Inflammatory macrophage treated with lipopolysaccharide for 1 hour (primary cell): ENCODE data around the gene PCDH1.

Experiments
- DNase-seq, 2 donors: peaks; one replicate each; pipeline ENCODE4 v3.0.0-alpha.2; 2020 to 2022

PCDH1 gene

GRCh38 chr5:141852448-141852847 lies 25.8 kb downstream of the PCDH1 start:
- DNase-seq: no peak

- DNase-seq: no peak
Measured at GRCh38 chr5:141851195-141851874, 26.9 kb downstream of the PCDH1 start.

GRCh38 chr5:141850786-141851185 lies 27.4 kb downstream of the PCDH1 start:
- no peak for DNase-seq

GRCh38 chr5:141850244-141850768 lies 27.9 kb downstream of the PCDH1 start:
- DNase-seq: no peak

- DNase-seq: peak; percentile 41 to 56
Measured at GRCh38 chr5:141849415-141850243, 28.6 kb downstream of the PCDH1 start.

- no peak for DNase-seq
Measured at GRCh38 chr5:141848744-141849414, 29.3 kb downstream of the PCDH1 start.

GRCh38 chr5:141846031-141846430 lies 32.2 kb downstream of the PCDH1 start:
- no peak for DNase-seq

GRCh38 chr5:141845371-141845851 lies 32.8 kb downstream of the PCDH1 start:
- DNase-seq: no peak

- DNase-seq: no peak
Measured at GRCh38 chr5:141844414-141845097, 33.7 kb downstream of the PCDH1 start.

GRCh38 chr5:141843156-141843927 lies 34.9 kb downstream of the PCDH1 start:
- DNase-seq: no peak

- DNase-seq: no peak
Measured at GRCh38 chr5:141841378-141842180, 36.6 kb downstream of the PCDH1 start.

GRCh38 chr5:141840826-141841360 lies 37.3 kb downstream of the PCDH1 start:
- no peak for DNase-seq

- no peak for DNase-seq
Measured at GRCh38 chr5:141840280-141840812, 37.9 kb downstream of the PCDH1 start.

- DNase-seq: no peak
Measured at GRCh38 chr5:141839015-141839513, 39.1 kb downstream of the PCDH1 start.

GRCh38 chr5:141838326-141839014 lies 39.7 kb downstream of the PCDH1 start:
- DNase-seq: no peak

- peak; percentile 66 to 79 for DNase-seq
Measured at GRCh38 chr5:141835928-141836670, 42.1 kb downstream of the PCDH1 start.

GRCh38 chr5:141834331-141834730 lies 43.9 kb downstream of the PCDH1 start:
- no peak for DNase-seq

GRCh38 chr5:141832131-141832530 lies 46.1 kb downstream of the PCDH1 start:
- no peak for DNase-seq

GRCh38 chr5:141828162-141828561 lies 50.0 kb downstream of the PCDH1 start:
- no peak for DNase-seq
